NCI-H748 (cell line): ENCODE measurements around the gene SPRY4.
"Not testable (repeated sequence)": the region's sequence is repeated elsewhere in the genome, so short reads cannot be mapped to it uniquely, and the experiment has no call there.

Experiments used
- DNase-seq: peaks from one replicate; lab custom pipeline; 2025; ENCODE audit not compliant: unreplicated experiment; lab: John Stamatoyannopoulos, UW

Gene SPRY4, protein sequence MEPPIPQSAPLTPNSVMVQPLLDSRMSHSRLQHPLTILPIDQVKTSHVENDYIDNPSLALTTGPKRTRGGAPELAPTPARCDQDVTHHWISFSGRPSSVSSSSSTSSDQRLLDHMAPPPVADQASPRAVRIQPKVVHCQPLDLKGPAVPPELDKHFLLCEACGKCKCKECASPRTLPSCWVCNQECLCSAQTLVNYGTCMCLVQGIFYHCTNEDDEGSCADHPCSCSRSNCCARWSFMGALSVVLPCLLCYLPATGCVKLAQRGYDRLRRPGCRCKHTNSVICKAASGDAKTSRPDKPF

GRCh38 chr5:142324871-142325724, at the start of gene SPRY4:
TSS of gene SPRY4 (minus strand) at chr5:142325021. CDS start at chr5:142315108, 9,913 bp downstream.
- DNase-seq: peak; percentile 97

GRCh38 chr5:142368529-142368928, 43.7 kb upstream of the SPRY4 start:
- DNase-seq: no peak

GRCh38 chr5:142366007-142366406, 41.2 kb upstream of the SPRY4 start:
- no peak for DNase-seq

- DNase-seq: peak; percentile 90
These were observed 39.7 kb upstream of the SPRY4 start for GRCh38 chr5:142364251-142365145.

DNA sequence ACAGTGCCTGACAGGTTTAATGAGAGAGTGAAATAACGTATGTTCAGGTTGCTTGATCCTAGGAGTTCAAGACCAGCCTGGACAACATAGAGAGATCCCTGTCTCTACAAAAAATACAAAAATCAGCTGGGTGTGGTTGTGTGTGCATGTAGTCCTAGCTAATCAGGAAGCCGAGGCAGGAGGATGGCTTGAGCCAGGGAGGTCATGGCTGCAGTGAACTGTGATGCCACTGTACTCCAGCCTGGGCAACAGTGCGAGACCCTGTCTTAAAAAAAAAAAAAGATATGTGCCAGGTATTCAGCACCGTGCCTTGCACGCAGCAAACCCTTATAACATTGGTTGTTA, 38.8 kb upstream of the SPRY4 start:
- no peak for DNase-seq

- DNase-seq: not testable (repeated sequence)
These were observed 37.4 kb upstream of the SPRY4 start for GRCh38 chr5:142362193-142362592.

DNA sequence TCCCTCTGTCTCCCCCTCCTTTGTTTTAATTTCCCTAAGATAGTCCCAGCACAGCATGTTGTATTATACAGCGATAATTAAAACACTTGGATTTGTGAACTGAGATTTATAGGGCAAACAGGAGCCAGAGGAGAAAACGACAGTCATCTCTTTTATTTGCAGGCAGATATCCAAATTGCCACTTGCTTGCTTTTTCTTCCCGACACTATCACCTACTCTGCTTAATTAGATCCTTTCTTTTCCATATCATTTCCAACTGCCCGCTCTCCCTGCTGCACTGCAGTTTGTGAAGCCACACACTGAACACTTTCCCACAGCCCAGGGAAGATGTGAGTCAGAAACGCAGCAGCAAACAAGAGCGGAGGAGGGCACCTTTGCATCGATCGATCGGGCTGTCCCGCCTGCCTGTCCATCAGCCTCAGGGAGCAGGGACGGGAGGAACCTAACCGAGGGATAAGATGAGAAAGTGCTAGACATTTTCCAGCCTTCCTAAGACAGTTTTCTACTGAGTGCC, 35.8 kb upstream of the SPRY4 start:
- no peak for DNase-seq

- no peak for DNase-seq
These were observed 35.3 kb upstream of the SPRY4 start for GRCh38 chr5:142360051-142360498.

DNA sequence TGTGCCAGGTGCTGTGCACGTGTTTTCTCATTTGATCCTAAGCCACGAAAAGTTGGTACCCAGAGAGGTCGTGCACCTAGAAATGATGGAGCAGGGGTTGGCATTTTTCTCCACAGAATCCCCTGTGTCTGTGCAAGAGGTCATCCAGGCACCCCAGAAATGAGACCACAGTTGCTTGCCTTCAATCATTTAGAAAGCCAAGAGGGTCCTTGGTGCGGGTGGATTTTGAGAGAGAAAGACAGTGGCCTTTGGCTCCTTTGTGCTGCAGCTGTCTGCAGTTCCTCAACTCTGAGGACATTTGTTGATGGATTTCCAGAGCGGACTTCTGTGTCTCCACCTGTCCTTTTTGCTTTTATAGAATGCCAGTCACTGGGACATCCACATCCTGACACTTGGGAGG, 33.8 kb upstream of the SPRY4 start:
- no peak for DNase-seq

- DNase-seq: no peak
These were observed 33.3 kb upstream of the SPRY4 start for GRCh38 chr5:142358121-142358520.

DNA sequence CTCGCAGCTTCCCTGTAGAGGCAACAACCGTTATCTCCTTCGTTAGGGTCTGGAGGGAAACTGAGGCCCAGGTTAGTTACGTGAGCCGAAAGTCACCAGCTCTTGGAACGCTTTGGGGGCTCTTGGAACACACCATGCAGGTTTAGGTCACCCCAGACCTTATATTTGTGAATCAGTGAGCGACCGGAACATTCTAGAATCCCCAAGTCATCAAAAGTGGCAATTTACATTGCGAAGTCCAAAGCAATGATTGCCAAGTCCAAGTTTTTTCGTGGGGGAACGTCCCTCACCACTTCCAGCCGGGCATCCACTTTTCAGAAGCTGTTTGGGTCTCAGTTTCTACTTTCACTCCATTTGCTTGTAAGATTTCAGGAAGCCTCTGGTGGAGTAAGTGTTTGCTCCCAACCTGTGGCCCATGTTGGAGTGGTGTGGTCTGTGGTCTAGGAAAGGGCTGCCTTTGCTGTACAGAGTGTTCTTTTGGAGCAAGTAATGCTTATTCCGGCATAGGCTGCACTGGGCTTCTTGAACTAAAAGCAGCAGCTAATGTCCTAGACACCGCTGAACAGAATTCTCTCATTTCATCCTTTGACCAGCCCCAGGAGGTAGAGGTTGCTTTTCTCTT, 32.8 kb upstream of the SPRY4 start:
- no peak for DNase-seq

DNA sequence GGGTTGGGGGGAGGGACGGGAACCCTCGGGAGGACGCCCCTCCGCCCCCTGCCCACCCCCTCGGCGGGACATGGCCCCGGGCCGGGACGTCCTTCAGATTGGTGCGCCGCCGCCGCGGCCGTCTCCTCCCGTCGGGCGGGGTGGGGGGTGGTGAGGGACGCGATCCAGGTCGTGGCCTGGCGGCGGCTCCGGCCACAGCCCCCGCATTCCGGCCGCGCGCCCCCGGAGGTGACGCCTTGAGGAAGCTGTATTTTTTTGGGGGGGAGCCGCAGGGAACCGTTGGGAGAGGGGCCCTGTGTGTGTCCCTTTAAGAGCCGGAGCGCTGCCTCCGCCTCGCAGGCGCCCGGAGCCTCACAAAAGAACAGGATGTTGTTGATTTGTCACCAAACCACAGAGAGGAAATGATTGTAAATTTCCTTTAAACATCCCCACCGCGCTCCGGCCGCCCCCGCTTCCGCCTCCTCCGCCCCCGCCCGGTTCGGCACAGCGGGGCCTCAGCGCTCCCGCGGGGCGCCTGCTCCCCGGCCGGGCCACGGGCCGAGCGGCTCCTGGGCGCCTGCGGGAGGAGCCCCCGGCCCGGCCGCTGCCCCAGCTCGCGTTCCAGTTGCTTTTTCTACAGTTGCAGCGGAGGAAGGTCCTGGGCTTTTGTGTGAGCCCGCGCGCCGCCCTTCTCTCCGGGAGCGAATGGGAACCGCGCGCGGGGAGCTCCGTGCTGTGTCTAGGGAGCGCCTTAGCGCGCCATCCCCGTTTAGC, 32.1 kb upstream of the SPRY4 start:
- DNase-seq: peak; percentile 83

DNA sequence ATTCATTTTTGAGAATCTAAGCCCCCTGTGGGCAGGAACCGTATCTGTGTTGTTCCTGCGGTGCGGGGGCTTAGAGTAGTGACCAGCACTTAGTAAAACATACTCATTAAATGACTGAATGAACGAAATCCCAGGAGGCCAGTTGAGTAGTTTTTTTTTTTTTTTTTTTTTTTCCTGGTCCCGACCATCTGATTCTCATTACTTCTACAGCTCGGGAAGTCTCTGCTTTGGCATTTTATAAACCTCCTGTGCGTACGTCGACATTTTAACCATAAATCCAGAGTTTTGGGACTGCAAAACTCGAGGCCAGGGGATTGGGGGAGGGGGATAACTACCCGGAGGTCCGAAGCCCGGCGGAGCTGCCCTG, 31.5 kb upstream of the SPRY4 start:
- peak; percentile 41 for DNase-seq

DNA sequence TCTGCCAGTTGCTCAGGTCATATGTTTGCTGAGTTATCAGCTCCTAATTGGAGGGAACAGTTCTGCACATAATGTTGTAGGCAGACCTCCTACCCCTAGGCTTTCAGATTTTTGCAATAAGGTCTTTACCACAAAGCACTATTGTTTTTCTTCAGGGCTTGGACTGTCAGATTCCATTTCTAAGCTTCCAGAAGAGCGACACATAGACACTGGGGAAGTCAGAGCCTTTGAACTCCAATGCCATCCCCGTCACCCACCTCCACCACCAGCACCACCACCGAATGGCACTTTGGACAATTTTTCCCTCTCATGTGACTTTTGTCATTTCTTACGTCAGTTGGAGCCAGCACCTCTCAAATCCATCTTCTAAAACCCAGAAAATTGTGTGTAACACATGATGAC, 28.3 kb upstream of the SPRY4 start:
- DNase-seq: peak; percentile 10

- DNase-seq: no peak
These were observed 25.2 kb upstream of the SPRY4 start for GRCh38 chr5:142350021-142350420.

- DNase-seq: no peak
These were observed 21.9 kb upstream of the SPRY4 start for GRCh38 chr5:142346706-142347105.

- not testable (repeated sequence) for DNase-seq
These were observed 20.1 kb upstream of the SPRY4 start for GRCh38 chr5:142344915-142345314.

DNA sequence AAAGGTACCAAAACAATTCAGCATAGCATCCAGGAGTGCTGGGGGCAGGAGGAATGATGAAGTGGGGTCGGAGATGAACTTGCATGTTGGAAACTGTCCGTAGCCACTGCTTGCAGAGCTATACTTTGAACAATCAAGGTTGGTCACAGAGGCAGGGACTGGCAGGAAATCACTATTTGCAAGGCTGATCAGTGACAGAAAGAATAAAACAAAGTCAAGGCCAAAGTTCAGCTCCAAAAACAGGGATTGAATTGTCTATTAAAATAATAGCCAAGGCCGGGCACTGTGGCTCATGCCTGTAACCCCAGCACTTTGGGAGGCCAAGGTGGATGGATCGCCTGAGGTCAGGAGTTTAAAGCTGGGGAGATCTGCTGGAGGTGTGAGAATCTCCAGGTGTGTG, 18.7 kb upstream of the SPRY4 start:
- no peak for DNase-seq

- no peak for DNase-seq
These were observed 17.5 kb upstream of the SPRY4 start for GRCh38 chr5:142342128-142342981.
